Erythroblast (primary cell): ENCODE results near the gene CEBPA.

ENCODE experiments used
- GATA1 ChIP-seq: IDR thresholded peaks from 2 replicates; pipeline ENCODE4 v1.6.1; 2011; ENCODE audit warnings: low read depth, mild to moderate bottlenecking, control low read depth, low read length, moderate library complexity
- POLR2A ChIP-seq: IDR thresholded peaks from 2 replicates; pipeline ENCODE4 v1.6.1; 2011; ENCODE audit warnings: mild to moderate bottlenecking, low read length

DNA sequence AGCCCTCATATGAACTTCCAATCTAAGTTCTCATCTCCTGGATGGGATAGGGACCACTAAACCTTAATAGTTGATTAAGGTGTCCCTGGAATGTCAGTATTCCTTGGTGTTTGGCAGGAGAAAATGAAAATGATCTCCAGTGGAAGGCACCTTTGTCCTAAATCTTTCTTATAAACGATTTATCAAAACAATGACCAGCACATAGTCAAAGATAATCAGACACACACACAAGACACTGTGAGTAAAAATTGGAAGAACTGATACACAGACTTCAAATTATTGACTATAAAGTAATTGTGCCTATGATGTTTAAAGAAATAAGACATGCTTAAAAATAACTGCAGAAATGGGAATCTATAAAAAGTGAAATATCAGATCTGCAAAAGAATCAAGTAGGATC is 13.7 kb downstream of the CEBPA start:
- no peak for TF ChIP-seq POLR2A
- no peak for TF ChIP-seq GATA1
